Measurements from ENCODE around the gene LRRC10B.

Gene LRRC10B

DNA sequence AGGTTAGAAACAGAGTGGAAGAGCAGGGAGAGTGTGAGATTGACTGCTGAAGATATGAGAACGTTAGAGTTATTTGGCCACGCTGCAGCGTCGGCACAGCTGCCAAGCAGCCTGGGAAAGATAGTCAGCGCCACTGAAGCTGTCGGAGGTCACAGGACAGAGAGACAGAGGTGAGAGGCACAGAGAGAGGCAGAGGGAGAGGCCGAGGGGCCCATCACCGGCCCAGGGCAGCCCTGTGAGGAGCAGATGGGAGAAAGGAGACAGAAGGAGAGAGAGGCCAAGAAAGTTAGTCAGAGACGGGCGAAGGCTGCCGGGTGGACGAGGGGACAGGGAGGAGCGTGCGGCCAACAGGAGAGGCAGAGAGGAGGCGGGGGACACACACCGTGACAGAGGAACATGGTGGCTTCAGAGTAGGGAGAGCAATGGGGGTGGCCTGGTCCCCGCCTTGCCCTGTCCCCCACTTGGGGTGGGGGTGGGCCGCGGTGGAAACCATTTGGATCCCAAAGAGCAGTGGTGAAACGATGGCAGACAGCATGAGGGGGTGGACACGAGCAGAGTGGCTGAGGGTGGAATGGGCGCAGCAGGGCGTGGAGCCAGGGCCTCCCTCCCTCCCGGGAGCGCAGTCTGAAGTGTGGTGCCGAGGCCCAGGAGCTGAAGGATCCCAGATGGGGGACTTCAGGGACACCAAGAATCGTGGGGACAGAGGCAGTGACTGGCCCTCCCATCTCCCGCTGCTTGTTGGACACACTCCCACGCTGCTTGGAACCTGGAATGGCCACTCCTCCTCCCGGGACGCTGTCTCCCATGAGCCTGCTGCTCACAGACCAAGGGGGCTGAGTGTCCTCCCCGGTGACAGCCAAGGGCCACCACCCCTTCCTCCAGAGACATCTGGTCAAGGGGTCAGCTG is 26.6 kb downstream of the LRRC10B start:
- Histone ChIP-seq H3K27ac (no peak overlapping the region), H3K4me2 (no peak overlapping the region), H3K79me2 (ENCODE audit: insufficient read depth, low read depth) (no peaks in the 10 kb centered on the region), H3K4me1 (ENCODE audit: low read depth, poor library complexity, severe bottlenecking) (no peaks in the 10 kb centered on the region), H2AFZ (ENCODE audit: low read depth) (no peak overlapping the region), H3K27me3 (ENCODE audit: insufficient read depth, low read depth) (peaks cover 87% of the 10 kb centered on the region), H3K9ac (no peak overlapping the region), H3K36me3 (ENCODE audit: insufficient read depth) (no peaks in the 10 kb centered on the region), H3K4me3 (IDR thresholded peaks at IDR 0.05; ENCODE audit: insufficient read depth, low read depth, low read length) (no peak overlapping the region), H4K20me1 (ENCODE audit: insufficient read depth) (no peaks in the 10 kb centered on the region)
- TF ChIP-seq, protein P1, sequence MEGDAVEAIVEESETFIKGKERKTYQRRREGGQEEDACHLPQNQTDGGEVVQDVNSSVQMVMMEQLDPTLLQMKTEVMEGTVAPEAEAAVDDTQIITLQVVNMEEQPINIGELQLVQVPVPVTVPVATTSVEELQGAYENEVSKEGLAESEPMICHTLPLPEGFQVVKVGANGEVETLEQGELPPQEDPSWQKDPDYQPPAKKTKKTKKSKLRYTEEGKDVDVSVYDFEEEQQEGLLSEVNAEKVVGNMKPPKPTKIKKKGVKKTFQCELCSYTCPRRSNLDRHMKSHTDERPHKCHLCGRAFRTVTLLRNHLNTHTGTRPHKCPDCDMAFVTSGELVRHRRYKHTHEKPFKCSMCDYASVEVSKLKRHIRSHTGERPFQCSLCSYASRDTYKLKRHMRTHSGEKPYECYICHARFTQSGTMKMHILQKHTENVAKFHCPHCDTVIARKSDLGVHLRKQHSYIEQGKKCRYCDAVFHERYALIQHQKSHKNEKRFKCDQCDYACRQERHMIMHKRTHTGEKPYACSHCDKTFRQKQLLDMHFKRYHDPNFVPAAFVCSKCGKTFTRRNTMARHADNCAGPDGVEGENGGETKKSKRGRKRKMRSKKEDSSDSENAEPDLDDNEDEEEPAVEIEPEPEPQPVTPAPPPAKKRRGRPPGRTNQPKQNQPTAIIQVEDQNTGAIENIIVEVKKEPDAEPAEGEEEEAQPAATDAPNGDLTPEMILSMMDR (conservative IDR thresholded peaks at IDR 0.05; ENCODE audit: low read depth, low read length) = no peak

DNA sequence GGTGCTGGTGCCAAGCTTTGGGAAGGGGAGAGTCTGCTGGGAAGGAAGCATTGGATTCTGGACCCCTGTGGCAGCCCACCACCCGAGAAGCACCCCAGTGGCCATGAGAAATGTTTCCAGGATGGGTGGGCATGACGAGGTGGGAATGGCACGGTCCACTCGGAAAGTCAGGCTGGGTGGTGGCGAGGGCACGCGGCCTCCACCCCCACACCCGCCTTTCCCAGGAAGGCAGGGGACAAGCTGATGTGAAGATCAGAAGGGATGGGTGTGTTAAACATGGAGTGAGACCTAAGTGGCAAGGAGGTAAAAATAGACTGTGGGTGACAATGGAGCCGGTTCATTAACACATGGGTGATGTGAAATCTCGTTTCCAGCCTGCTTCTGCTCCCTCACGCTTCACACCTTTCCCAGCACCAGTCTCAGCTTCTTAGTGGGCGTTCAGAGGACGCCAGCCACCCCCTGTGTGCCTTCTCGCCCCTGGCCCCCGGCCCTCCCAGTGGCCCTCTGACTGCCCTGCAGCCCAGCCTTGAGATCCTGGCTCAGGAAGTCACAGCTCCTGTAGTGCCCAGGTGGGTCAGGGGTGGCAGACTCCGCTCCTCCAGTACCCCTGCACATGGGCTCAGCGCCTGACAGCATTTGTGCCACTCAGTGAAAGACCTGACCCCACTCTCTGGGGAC is 27.6 kb downstream of the LRRC10B start:
- Histone ChIP-seq H3K4me1 (ENCODE audit: low read depth, poor library complexity, severe bottlenecking) (no peaks in the 10 kb centered on the region), H3K79me2 (ENCODE audit: insufficient read depth, low read depth) (no peaks in the 10 kb centered on the region), H3K4me3 (IDR thresholded peaks at IDR 0.05; ENCODE audit: insufficient read depth, low read depth, low read length) (no peak overlapping the region), H3K9ac (no peak overlapping the region), H3K27ac (no peak overlapping the region), H3K4me2 (no peak overlapping the region), H2AFZ (ENCODE audit: low read depth) (no peak overlapping the region), H4K20me1 (ENCODE audit: insufficient read depth) (no peaks in the 10 kb centered on the region), H3K36me3 (ENCODE audit: insufficient read depth) (no peaks in the 10 kb centered on the region), H3K27me3 (ENCODE audit: insufficient read depth, low read depth) (peaks cover 87% of the 10 kb centered on the region)
- TF ChIP-seq, protein P1 (conservative IDR thresholded peaks at IDR 0.05; ENCODE audit: low read depth, low read length) = no peak

DNA sequence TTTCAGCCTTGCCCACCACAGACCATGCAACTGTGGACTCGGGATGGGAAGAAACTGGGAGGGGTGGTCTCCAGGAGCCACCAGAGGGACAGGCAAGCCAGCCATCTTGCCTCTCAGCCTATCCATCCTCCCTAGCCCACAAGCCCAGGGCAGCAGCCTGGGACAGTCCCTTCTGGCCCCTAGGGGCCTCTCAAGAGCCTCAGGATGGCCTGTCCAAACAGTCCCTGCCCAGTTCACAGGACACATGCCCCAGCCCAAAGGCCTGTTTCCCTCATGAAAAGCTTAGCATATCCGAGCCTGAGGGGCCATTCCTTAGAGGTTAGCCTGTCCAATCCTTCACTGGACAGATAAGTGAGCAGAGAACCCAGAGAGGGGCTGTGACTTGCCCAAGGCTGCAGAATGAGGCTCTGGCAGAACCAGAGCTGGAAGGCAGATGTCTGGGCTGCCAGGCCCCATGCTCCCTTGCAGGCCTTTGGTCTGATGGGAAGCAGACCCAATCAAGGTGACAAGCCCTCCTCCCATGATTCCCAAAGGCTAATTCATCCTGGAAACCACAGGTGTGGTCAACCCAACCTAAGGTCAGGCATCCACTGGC is 28.2 kb downstream of the LRRC10B start:
- Histone ChIP-seq H3K36me3 (ENCODE audit: insufficient read depth) (no peaks in the 10 kb centered on the region), H3K9ac (no peak overlapping the region), H3K79me2 (ENCODE audit: insufficient read depth, low read depth) (no peaks in the 10 kb centered on the region), H3K4me1 (ENCODE audit: low read depth, poor library complexity, severe bottlenecking) (no peaks in the 10 kb centered on the region), H2AFZ (ENCODE audit: low read depth) (no peak overlapping the region), H3K4me3 (IDR thresholded peaks at IDR 0.05; ENCODE audit: insufficient read depth, low read depth, low read length) (no peak overlapping the region), H3K4me2 (no peak overlapping the region), H3K27ac (no peak overlapping the region), H3K27me3 (ENCODE audit: insufficient read depth, low read depth) (peaks cover 86% of the 10 kb centered on the region), H4K20me1 (ENCODE audit: insufficient read depth) (no peaks in the 10 kb centered on the region)
- TF ChIP-seq, protein P1 (conservative IDR thresholded peaks at IDR 0.05; ENCODE audit: low read depth, low read length) = no peak

DNA sequence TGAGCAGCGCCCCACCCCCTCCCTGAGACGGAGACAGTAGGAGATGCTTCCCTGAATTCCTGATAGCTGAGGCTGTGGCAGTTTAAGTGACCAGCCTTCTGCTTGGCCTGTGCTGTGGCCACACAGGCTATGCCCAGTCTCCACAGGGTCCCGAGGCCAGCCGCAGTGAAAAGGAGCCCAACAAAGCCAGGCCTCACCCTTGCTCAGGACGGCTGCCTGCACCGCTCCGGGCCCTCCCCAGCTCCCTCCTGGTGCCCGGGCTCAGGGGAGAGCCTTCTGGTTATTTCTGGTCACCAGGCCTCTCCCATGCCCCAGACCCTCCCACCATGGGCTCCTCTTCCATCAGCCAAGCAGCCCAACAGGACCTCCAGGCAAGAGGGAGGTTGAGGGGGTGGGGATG is 28.8 kb downstream of the LRRC10B start:
- Histone ChIP-seq H3K4me3 (IDR thresholded peaks at IDR 0.05; ENCODE audit: insufficient read depth, low read depth, low read length) (no peak overlapping the region), H3K36me3 (ENCODE audit: insufficient read depth) (no peaks in the 10 kb centered on the region), H3K4me2 (no peak overlapping the region), H3K4me1 (ENCODE audit: low read depth, poor library complexity, severe bottlenecking) (no peaks in the 10 kb centered on the region), H3K27me3 (ENCODE audit: insufficient read depth, low read depth) (peaks cover 91% of the 10 kb centered on the region), H3K79me2 (ENCODE audit: insufficient read depth, low read depth) (no peaks in the 10 kb centered on the region), H2AFZ (ENCODE audit: low read depth) (no peak overlapping the region), H3K27ac (no peak overlapping the region), H3K9ac (no peak overlapping the region), H4K20me1 (ENCODE audit: insufficient read depth) (no peaks in the 10 kb centered on the region)
- TF ChIP-seq, protein P1 (conservative IDR thresholded peaks at IDR 0.05; ENCODE audit: low read depth, low read length) = no peak
